NK-92 (cell line): ENCODE data around the gene SNCB.
"Not testable (repeated sequence)": the region's sequence is repeated elsewhere in the genome, so short reads cannot be mapped to it uniquely, and the experiment has no call there.

Experiments
- DNase-seq: peaks from one replicate; lab custom pipeline; 2025; ENCODE audit not compliant: unreplicated experiment; lab: John Stamatoyannopoulos, UW

Gene SNCB

GRCh38 chr5:176606032-176606431 is 24.3 kb downstream of the SNCB start:
- DNase-seq: no peak

- DNase-seq: no peak
Observed at GRCh38 chr5:176603091-176603490, 27.2 kb downstream of the SNCB start.

GRCh38 chr5:176601901-176602482 is 28.3 kb downstream of the SNCB start:
- DNase-seq: no peak

- not testable (repeated sequence) for DNase-seq
Observed at GRCh38 chr5:176599749-176600430, 30.4 kb downstream of the SNCB start.

GRCh38 chr5:176597417-176598389 is 32.6 kb downstream of the SNCB start:
- DNase-seq: no peak

- DNase-seq: no peak
Observed at GRCh38 chr5:176596689-176597416, 33.5 kb downstream of the SNCB start.

GRCh38 chr5:176596069-176596644 is 34.2 kb downstream of the SNCB start:
- DNase-seq: no peak

- DNase-seq: no peak
Observed at GRCh38 chr5:176595386-176595943, 34.9 kb downstream of the SNCB start.

GRCh38 chr5:176594554-176594953 is 35.8 kb downstream of the SNCB start:
- DNase-seq: no peak

GRCh38 chr5:176593273-176593869 is 37.0 kb downstream of the SNCB start:
- no peak for DNase-seq

GRCh38 chr5:176592573-176592972 is 37.8 kb downstream of the SNCB start:
- DNase-seq: no peak

- DNase-seq: not testable (repeated sequence)
Observed at GRCh38 chr5:176591667-176592066, 38.7 kb downstream of the SNCB start.

GRCh38 chr5:176590035-176590717 is 40.2 kb downstream of the SNCB start:
- DNase-seq: no peak

GRCh38 chr5:176589039-176589769 is 41.1 kb downstream of the SNCB start:
- DNase-seq: no peak

GRCh38 chr5:176588297-176588696 is 42.0 kb downstream of the SNCB start:
- DNase-seq: no peak

GRCh38 chr5:176587398-176587797 is 42.9 kb downstream of the SNCB start:
- no peak for DNase-seq

GRCh38 chr5:176583076-176583475 is 47.3 kb downstream of the SNCB start:
- DNase-seq: no peak

- no peak for DNase-seq
Observed at GRCh38 chr5:176581361-176581760, 49.0 kb downstream of the SNCB start.

GRCh38 chr5:176579323-176579722 is 51.0 kb downstream of the SNCB start:
- DNase-seq: no peak
